PC-3 (cell line): ENCODE results near the gene RNU1-3. TPM values are rescaled to one million over a fixed set of nuclear protein-coding genes. Genes with fewer than 3 reads are reported as not detected.
"Not testable (repeated sequence)": the region's sequence is repeated elsewhere in the genome, so short reads cannot be mapped to it uniquely, and the experiment has no call there.

ENCODE experiments used
- ATAC-seq: fragments of 200-7000 bp; cut with Tn5 transposase; 2 replicates; pipeline ENCODE4 v1.9.1; 2020; ENCODE audit warnings: mild to moderate bottlenecking, moderate library complexity
- BruUV-seq: library from RNA; stranded (reverse); fragments of 400-500 nt; replicated peaks from 2 replicates; lab custom pipeline; 2021; lab: Mats Ljungman, UMichigan
- CTCF ChIA-PET: fragments of 300-600 bp; sonication (Branson Sonifier 250); formaldehyde crosslinking; loops from one replicate; lab custom pipeline; 2022; ENCODE audit warnings: antibody characterized with exemption; lab: Charles Lee
- POLR2A ChIA-PET: fragments of 300-600 bp; sonication (Branson Sonifier 250); formaldehyde crosslinking; loops from one replicate; lab custom pipeline; 2022; ENCODE audit warnings: antibody characterized with exemption; ENCODE audit not compliant: unreplicated experiment; lab: Charles Lee
- DNase-seq: peaks from one replicate; pipeline ENCODE4 v3.0.0-alpha.2; 2015
- H2AFZ ChIP-seq: fragments of 300-600 bp; sonication (generic); 2 replicates; pipeline ENCODE4 v1.6.0; 2016; ENCODE audit warnings: antibody characterized with exemption, low read length
- H3F3A ChIP-seq: fragments of 300-600 bp; sonication (generic); one replicate; pipeline ENCODE4 v1.6.0; 2017; ENCODE audit warnings: antibody characterized with exemption, low read length, control low read depth, mild to moderate bottlenecking; ENCODE audit not compliant: unreplicated experiment
- H3K27ac ChIP-seq: fragments of 300-600 bp; sonication (generic); 2 replicates; pipeline ENCODE4 v1.5.1; 2016; ENCODE audit warnings: mild to moderate bottlenecking, low read length
- H3K27me3 ChIP-seq: fragments of 300-600 bp; sonication (generic); 2 replicates; pipeline ENCODE4 v1.6.1; 2016; ENCODE audit warnings: low read length, mixed read lengths
- H3K36me3 ChIP-seq: fragments of 300-600 bp; sonication (generic); 2 replicates; pipeline ENCODE4 v1.6.1; 2016; ENCODE audit warnings: low read depth, mixed run types, low read length, mixed read lengths
- H3K4me1 ChIP-seq: fragments of 300-600 bp; sonication (generic); 2 replicates; pipeline ENCODE4 v1.5.1; 2016; ENCODE audit warnings: low read length; ENCODE audit not compliant: insufficient read depth
- H3K4me2 ChIP-seq: fragments of 300-600 bp; sonication (generic); 2 replicates; pipeline ENCODE4 v1.6.0; 2016; ENCODE audit warnings: low read length
- H3K4me3 ChIP-seq: fragments of 300-600 bp; sonication (generic); 2 replicates; pipeline ENCODE4 v1.5.1; 2016; ENCODE audit warnings: mild to moderate bottlenecking, low read length, mixed read lengths
- H3K79me2 ChIP-seq: fragments of 300-600 bp; sonication (generic); 2 replicates; pipeline ENCODE4 v1.6.1; 2017; ENCODE audit warnings: low read length, mixed read lengths
- H3K9ac ChIP-seq: fragments of 300-600 bp; sonication (generic); 2 replicates; pipeline ENCODE4 v1.6.0; 2016; ENCODE audit warnings: mild to moderate bottlenecking, low read length
- H3K9me2 ChIP-seq: fragments of 300-600 bp; sonication (generic); replicated peaks from 2 replicates; pipeline ENCODE4 v1.6.1; 2016; ENCODE audit warnings: mixed run types, low read length, mixed read lengths
- H3K9me3 ChIP-seq: fragments of 300-600 bp; sonication (generic); 2 replicates; pipeline ENCODE4 v1.6.1; 2016; ENCODE audit warnings: low read length, mixed read lengths
- H4K20me1 ChIP-seq: fragments of 300-600 bp; sonication (generic); 2 replicates; pipeline ENCODE4 v1.6.1; 2016; ENCODE audit warnings: low read length, mixed read lengths
- intact Hi-C: fragments of 100-400 bp; cut with micrococcal nuclease; formaldehyde crosslinking; loops from 2 replicates; pipeline ENCODE4 v1.9.0; 2023
- total RNA-seq: library from RNA; depleted of rRNA; stranded (reverse); fragments of >200 nt; gene quantifications from 2 replicates; pipeline ENCODE4 v1.2.3, GENCODE V29; 2014

RNU1-3 gene
- total RNA-seq, 1 experiment from 2014 or later: under 0.01 TPM

DNA sequence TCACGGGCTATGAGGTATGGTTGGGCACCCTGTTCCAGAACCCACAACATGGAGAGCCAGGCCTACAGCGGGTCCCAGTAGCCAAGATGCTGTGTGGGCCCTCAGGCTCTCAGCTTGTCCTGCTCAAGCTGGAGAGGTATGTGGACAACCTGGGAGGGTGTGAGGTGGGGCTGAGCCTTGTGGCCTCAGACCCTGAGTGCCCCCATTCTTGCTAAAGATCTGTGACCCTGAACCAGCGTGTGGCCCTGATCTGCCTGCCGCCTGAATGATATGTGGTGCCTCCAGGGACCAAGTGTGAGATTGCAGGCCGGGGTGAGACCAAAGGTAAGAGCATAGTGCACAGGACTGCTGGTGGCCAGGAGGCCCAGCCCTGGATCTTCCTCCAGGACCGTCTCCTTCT lies 17.4 kb downstream of the RNU1-3 start:
- H3K27ac ChIP-seq, H3K9me3 ChIP-seq, H3K36me3 ChIP-seq, H3K27me3 ChIP-seq, intact Hi-C loops, H3K4me3 ChIP-seq, H2AFZ ChIP-seq, DNase-seq, POLR2A ChIA-PET, H3K4me1 ChIP-seq, H3K4me2 ChIP-seq, H4K20me1 ChIP-seq, BruUV-seq, H3F3A ChIP-seq, H3K79me2 ChIP-seq, H3K9ac ChIP-seq, CTCF ChIA-PET, ATAC-seq, H3K9me2 ChIP-seq: not testable (repeated sequence)

DNA sequence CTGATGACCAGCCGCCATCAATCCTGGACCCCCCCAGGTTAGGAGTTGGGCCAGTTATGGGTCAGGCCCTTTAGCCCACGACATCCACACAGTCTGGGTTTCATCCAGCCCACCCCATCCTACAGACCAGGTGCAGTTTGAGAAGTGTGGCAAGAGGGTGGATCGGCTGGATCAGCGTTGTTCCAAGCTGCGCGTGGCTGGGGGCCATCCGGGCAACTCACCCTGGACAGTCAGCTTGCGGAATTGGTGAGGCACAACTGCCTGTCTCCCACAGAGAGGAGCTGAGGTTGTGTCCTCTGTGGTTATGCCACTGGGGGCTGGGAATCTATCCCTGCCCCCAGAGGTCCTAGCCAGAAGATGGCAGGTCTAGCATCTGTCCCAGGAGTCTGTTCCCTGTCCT lies 18.0 kb downstream of the RNU1-3 start:
- DNase-seq, H3F3A ChIP-seq, BruUV-seq, H3K27ac ChIP-seq, H3K79me2 ChIP-seq, H3K4me1 ChIP-seq, H2AFZ ChIP-seq, H4K20me1 ChIP-seq, H3K36me3 ChIP-seq, H3K9me3 ChIP-seq, ATAC-seq, H3K9me2 ChIP-seq, H3K9ac ChIP-seq, H3K4me3 ChIP-seq, H3K4me2 ChIP-seq, intact Hi-C loops, POLR2A ChIA-PET, CTCF ChIA-PET, H3K27me3 ChIP-seq: not testable (repeated sequence)

DNA sequence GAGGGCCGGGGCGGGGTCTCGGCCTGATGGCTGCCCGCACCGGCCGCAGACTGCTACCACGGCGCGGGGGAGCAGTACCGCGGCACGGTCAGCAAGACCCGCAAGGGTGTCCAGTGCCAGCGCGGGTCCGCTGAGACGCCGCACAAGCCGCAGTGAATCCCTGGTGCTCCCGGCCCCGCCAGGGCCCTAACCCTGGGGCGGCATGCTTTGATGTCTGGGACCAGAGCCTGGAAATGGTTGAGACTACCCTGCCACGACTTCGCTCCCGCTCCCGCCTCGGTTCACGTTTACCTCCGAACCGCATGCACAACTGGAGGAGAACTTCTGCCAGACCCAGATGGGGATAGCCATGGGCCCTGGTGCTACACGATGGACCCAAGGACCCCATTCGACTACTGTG lies 18.5 kb downstream of the RNU1-3 start:
- H3K9me2 ChIP-seq, H3K4me3 ChIP-seq, H3K4me2 ChIP-seq, intact Hi-C loops, H3K9me3 ChIP-seq, H3K27me3 ChIP-seq, DNase-seq, H3F3A ChIP-seq, H3K27ac ChIP-seq, BruUV-seq, CTCF ChIA-PET, POLR2A ChIA-PET, H4K20me1 ChIP-seq, H2AFZ ChIP-seq, H3K36me3 ChIP-seq, ATAC-seq, H3K9ac ChIP-seq: not testable (repeated sequence)
- H3K79me2 ChIP-seq: peaks cover 12% of the 10 kb centered on the region
- peaks cover 12% of the 10 kb centered on the region for H3K4me1 ChIP-seq

DNA sequence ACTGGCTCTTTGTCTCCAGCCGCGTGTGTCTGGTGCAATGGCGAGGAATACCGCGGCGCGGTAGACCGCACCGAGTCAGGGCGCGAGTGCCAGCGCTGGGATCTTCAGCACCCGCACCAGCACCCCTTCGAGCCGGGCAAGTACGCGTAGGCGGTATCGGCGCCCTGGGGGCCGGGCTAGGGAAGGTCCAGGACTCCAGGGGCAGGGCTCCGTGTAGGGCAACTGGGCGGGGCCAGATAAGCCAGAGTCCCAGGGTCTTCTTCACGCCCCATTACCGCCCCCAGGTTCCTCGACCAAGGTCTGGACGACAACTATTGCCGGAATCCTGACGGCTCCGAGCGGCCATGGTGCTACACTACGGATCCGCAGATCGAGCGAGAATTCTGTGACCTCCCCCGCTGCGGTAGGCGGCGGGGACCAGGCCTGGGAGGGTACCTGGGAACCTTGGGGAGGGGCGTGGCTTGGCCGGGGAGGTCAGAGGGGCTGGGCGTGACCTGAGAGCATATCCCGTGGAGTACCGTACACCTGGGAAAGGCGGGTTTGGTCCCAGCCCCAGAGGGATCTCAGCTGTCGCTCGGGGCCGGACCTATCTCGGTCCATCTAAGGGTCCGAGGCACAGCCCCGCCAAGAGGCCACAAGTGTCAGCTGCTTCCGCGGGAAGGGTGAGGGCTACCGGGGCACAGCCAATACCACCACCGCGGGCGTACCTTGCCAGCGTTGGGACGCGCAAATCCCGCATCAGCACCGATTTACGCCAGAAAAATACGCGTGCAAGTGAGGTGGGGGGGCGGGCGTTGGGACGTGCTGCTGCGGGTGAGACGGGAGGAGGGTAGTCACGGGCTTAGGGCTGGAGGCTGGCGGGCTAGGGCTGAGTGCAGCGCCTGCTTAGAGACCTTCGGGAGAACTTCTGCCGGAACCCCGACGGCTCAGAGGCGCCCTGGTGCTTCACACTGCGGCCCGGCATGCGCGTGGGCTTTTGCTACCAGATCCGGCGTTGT lies 19.3 kb downstream of the RNU1-3 start:
- H3K27me3 ChIP-seq, intact Hi-C loops, BruUV-seq, H4K20me1 ChIP-seq, DNase-seq, ATAC-seq, CTCF ChIA-PET, H3K9me3 ChIP-seq, H3K4me3 ChIP-seq, H3K4me2 ChIP-seq, H3K36me3 ChIP-seq, H3K9me2 ChIP-seq, H2AFZ ChIP-seq, POLR2A ChIA-PET, H3K9ac ChIP-seq, H3K27ac ChIP-seq, H3F3A ChIP-seq: not testable (repeated sequence)
- H3K4me1 ChIP-seq: peaks cover 18% of the 10 kb centered on the region
- peaks cover 20% of the 10 kb centered on the region for H3K79me2 ChIP-seq

DNA sequence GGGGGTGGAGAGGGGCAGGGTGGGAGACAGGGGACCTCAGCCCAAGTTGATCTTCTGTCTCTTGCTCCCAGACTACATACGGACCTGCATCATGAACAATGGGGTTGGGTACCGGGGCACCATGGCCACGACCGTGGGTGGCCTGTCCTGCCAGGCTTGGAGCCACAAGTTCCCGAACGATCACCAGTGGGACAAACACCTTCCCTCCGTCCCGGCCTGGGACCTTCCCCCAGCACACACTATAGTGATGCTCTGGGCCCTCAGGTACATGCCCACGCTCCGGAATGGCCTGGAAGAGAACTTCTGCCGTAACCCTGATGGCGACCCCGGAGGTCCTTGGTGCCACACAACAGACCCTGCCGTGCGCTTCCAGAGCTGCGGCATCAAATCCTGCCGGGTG lies 20.0 kb downstream of the RNU1-3 start:
- DNase-seq, H4K20me1 ChIP-seq, H2AFZ ChIP-seq, BruUV-seq, intact Hi-C loops, POLR2A ChIA-PET, H3K36me3 ChIP-seq, H3F3A ChIP-seq, H3K4me2 ChIP-seq, H3K27ac ChIP-seq, H3K4me3 ChIP-seq, H3K9ac ChIP-seq, CTCF ChIA-PET, H3K27me3 ChIP-seq, H3K9me3 ChIP-seq, ATAC-seq, H3K9me2 ChIP-seq: not testable (repeated sequence)
- peaks cover 28% of the 10 kb centered on the region for H3K79me2 ChIP-seq
- H3K4me1 ChIP-seq: peaks cover 18% of the 10 kb centered on the region

DNA sequence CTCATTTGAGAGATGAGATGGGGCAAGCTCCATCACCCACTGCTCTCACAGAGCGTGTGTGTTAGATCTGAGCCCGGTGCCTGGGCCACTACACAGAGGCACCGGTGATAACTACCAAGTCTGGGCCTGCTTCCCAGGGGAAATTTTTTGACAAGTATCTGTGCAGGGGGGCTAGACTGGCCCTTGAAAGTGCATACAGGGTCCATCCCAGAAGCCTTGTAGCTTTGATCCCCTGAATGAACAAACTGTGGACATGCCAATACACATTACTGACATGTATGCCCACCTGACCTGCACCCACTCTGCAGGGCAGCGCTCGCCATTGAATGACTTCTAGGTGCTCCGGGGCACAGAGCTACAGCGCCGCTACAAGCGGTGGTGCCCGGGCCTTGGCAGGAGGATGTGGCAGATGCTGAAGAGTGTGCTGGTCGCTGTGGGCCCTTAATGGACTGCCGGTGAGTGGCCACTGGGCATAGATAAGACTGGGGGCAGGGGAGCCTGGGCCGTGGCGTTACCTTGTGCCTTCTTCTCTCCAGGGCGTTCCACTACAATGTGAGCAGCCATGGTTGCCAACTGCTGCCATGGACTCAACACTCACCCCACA lies 20.6 kb downstream of the RNU1-3 start:
- H3K4me2 ChIP-seq, H4K20me1 ChIP-seq, DNase-seq, H3F3A ChIP-seq, BruUV-seq, H3K4me3 ChIP-seq, H3K9me2 ChIP-seq, H3K27me3 ChIP-seq, ATAC-seq, H3K9ac ChIP-seq, H3K9me3 ChIP-seq, H3K27ac ChIP-seq, POLR2A ChIA-PET, H2AFZ ChIP-seq, intact Hi-C loops, CTCF ChIA-PET, H3K36me3 ChIP-seq: not testable (repeated sequence)
- Histone ChIP-seq H3K79me2 (peaks cover 33% of the 10 kb centered on the region), H3K4me1 (peaks cover 18% of the 10 kb centered on the region)
